ENCODE measurements around the gene AGTR1.
"Not testable (repeated sequence)": the region's sequence is repeated elsewhere in the genome, so short reads cannot be mapped to it uniquely, and the experiment has no call there.

AGTR1 gene

GRCh38 chr3:148737104-148737530, 39.4 kb downstream of the AGTR1 start:
- no peak overlapping the region for H3K9ac ChIP-seq
- H3K27ac ChIP-seq, result no peak overlapping the region
- H3K36me3 ChIP-seq, result no peaks in the 10 kb centered on the region
- no peaks in the 10 kb centered on the region for H4K20me1 ChIP-seq
- H3K9me3 ChIP-seq, result no peaks in the 10 kb centered on the region
- no peak overlapping the region for H3K4me2 ChIP-seq
- H3K27me3 ChIP-seq, result no peaks in the 10 kb centered on the region
- no peak for TF ChIP-seq Cebpa-rat (IDR thresholded peaks at IDR 0.05)
- no peak overlapping the region for H3K4me3 ChIP-seq
- peaks cover 9% of the 10 kb centered on the region for H3K4me1 ChIP-seq

DNA sequence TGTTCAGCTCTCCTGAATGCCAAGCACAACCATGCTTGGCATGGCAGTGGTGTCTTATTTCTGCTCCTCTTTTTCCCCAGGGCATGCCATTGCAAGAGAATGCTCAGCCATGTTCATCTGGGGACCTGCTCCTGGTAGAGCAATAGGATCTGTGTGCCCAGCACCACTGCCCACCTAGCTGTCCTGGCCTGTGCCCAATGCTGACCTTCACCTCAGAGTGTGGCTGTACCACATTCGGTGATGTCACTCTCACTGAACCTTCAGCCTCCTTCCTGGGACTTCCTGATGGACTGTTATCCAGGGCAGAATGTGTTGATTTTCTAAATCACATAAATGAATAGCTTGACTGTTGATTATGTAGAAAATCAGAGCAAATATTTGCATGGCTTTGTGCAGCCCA, 42.0 kb downstream of the AGTR1 start:
- no peaks in the 10 kb centered on the region for H3K36me3 ChIP-seq
- no peaks in the 10 kb centered on the region for H3K9me3 ChIP-seq
- TF ChIP-seq Cebpa-rat (IDR thresholded peaks at IDR 0.05), result no peak
- H3K9ac ChIP-seq, result no peak overlapping the region
- no peak overlapping the region for H3K4me2 ChIP-seq
- H3K27me3 ChIP-seq, result no peaks in the 10 kb centered on the region
- peaks cover 9% of the 10 kb centered on the region for H3K4me1 ChIP-seq
- H3K27ac ChIP-seq, result no peak overlapping the region
- H4K20me1 ChIP-seq, result no peaks in the 10 kb centered on the region
- no peak overlapping the region for H3K4me3 ChIP-seq

- Histone ChIP-seq H3K27ac (no peak overlapping the region), H3K27me3 (no peaks in the 10 kb centered on the region), H3K4me3 (no peak overlapping the region), H4K20me1 (no peaks in the 10 kb centered on the region), H3K9me3 (no peaks in the 10 kb centered on the region), H3K4me1 (peaks cover 8% of the 10 kb centered on the region), H3K9ac (no peak overlapping the region), H3K4me2 (no peak overlapping the region), H3K36me3 (no peaks in the 10 kb centered on the region)
- TF ChIP-seq Cebpa-rat (IDR thresholded peaks at IDR 0.05), result no peak
Measured at GRCh38 chr3:148740291-148740690, 42.6 kb downstream of the AGTR1 start.

- H3K27me3 ChIP-seq, result no peaks in the 10 kb centered on the region
Measured at GRCh38 chr3:148741219-148741618, 43.5 kb downstream of the AGTR1 start.

GRCh38 chr3:148742118-148742517, 44.4 kb downstream of the AGTR1 start:
- Histone ChIP-seq H3K4me3 (no peak overlapping the region), H3K9me3 (no peaks in the 10 kb centered on the region), H3K36me3 (no peaks in the 10 kb centered on the region), H3K9ac (no peak overlapping the region), H3K4me1 (no peaks in the 10 kb centered on the region), H4K20me1 (no peaks in the 10 kb centered on the region), H3K27me3 (no peaks in the 10 kb centered on the region), H3K27ac (no peak overlapping the region), H3K4me2 (no peak overlapping the region)
- no peak for TF ChIP-seq Cebpa-rat (IDR thresholded peaks at IDR 0.05)

More at GRCh38 chr3:148741219-148741618, 43.5 kb downstream of the AGTR1 start:
- no peak overlapping the region for H3K4me3 ChIP-seq
- no peak overlapping the region for H3K9ac ChIP-seq
- H3K4me1 ChIP-seq, result no peaks in the 10 kb centered on the region
- no peaks in the 10 kb centered on the region for H4K20me1 ChIP-seq
- TF ChIP-seq Cebpa-rat (IDR thresholded peaks at IDR 0.05), result no peak
- H3K27ac ChIP-seq, result no peak overlapping the region
- no peaks in the 10 kb centered on the region for H3K36me3 ChIP-seq
- no peaks in the 10 kb centered on the region for H3K9me3 ChIP-seq
- no peak overlapping the region for H3K4me2 ChIP-seq

GRCh38 chr3:148746053-148746452, 48.4 kb downstream of the AGTR1 start:
- no peak overlapping the region for H3K4me3 ChIP-seq
- no peaks in the 10 kb centered on the region for H3K36me3 ChIP-seq
- no peak overlapping the region for H3K27ac ChIP-seq
- no peak overlapping the region for H3K9ac ChIP-seq
- no peaks in the 10 kb centered on the region for H3K27me3 ChIP-seq
- no peak for TF ChIP-seq Cebpa-rat (IDR thresholded peaks at IDR 0.05)
- H3K4me1 ChIP-seq, result no peaks in the 10 kb centered on the region
- H3K4me2 ChIP-seq, result no peak overlapping the region
- H3K9me3 ChIP-seq, result no peaks in the 10 kb centered on the region
- H4K20me1 ChIP-seq, result no peaks in the 10 kb centered on the region

DNA sequence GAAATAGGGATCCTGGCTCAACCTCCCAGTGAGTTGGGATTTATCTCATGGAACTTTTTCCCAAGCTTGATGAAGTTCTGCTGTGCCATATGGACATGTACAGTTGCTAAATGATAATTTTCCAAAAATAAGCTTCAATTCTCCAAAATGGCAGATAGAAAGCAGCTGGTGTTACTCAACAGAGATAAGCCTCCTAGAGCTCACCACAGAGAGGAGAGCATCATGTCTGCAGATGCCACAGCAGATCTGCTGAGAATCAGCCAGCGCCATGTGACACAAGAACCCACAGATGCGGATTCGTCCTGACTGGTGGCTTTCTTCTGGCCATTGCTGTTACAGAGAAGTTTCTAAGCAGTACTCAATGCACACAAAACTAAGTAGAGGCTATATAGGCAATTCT, 50.6 kb downstream of the AGTR1 start:
- no peaks in the 10 kb centered on the region for H3K27me3 ChIP-seq
- H4K20me1 ChIP-seq, result no peaks in the 10 kb centered on the region
- no peak overlapping the region for H3K4me2 ChIP-seq
- H3K9me3 ChIP-seq, result no peaks in the 10 kb centered on the region
- H3K36me3 ChIP-seq, result no peaks in the 10 kb centered on the region
- H3K9ac ChIP-seq, result no peak overlapping the region
- no peak for TF ChIP-seq Cebpa-rat (IDR thresholded peaks at IDR 0.05)
- no peak overlapping the region for H3K4me3 ChIP-seq
- H3K27ac ChIP-seq, result no peak overlapping the region
- H3K4me1 ChIP-seq, result no peaks in the 10 kb centered on the region

DNA sequence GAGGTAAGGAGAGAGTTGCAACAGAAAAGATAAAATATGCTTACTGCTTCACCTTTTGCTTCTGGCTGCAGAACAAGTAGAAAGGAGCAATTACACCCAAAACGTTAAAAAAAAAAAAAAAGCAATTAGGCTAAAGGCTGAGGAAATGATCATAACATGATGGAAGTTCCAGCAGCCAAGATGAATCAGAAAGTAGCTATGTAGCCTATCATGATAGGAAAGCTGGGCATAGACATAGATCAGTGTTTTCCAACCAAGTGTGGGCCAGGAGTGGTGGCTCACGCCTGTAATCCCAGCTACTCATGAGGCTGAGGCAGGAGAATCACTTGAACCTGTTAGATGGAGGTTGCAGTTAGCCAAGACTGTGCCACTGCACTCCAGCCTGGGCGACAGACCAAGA, 52.6 kb downstream of the AGTR1 start:
- no peak for TF ChIP-seq Cebpa-rat (IDR thresholded peaks at IDR 0.05)
- no peak overlapping the region for H3K4me3 ChIP-seq
- no peaks in the 10 kb centered on the region for H4K20me1 ChIP-seq
- H3K9ac ChIP-seq, result no peak overlapping the region
- H3K4me1 ChIP-seq, result no peaks in the 10 kb centered on the region
- no peak overlapping the region for H3K4me2 ChIP-seq
- H3K27me3 ChIP-seq, result no peaks in the 10 kb centered on the region
- H3K36me3 ChIP-seq, result no peaks in the 10 kb centered on the region
- H3K27ac ChIP-seq, result no peak overlapping the region
- no peaks in the 10 kb centered on the region for H3K9me3 ChIP-seq

- Histone ChIP-seq H3K27ac (no peak overlapping the region), H4K20me1 (no peaks in the 10 kb centered on the region), H3K27me3 (no peaks in the 10 kb centered on the region), H3K9me3 (no peaks in the 10 kb centered on the region), H3K4me3 (no peak overlapping the region), H3K4me2 (no peak overlapping the region), H3K36me3 (no peaks in the 10 kb centered on the region), H3K9ac (no peak overlapping the region), H3K4me1 (no peaks in the 10 kb centered on the region)
- TF ChIP-seq Cebpa-rat (IDR thresholded peaks at IDR 0.05), result no peak
Measured at GRCh38 chr3:148751461-148751860, 53.8 kb downstream of the AGTR1 start.

GRCh38 chr3:148753385-148753784, 55.7 kb downstream of the AGTR1 start:
- not testable (repeated sequence) for H3K9ac ChIP-seq, H3K27me3 ChIP-seq, H3K27ac ChIP-seq, H3K4me1 ChIP-seq, H3K36me3 ChIP-seq, H3K4me2 ChIP-seq, H3K4me3 ChIP-seq, H4K20me1 ChIP-seq, H3K9me3 ChIP-seq

DNA sequence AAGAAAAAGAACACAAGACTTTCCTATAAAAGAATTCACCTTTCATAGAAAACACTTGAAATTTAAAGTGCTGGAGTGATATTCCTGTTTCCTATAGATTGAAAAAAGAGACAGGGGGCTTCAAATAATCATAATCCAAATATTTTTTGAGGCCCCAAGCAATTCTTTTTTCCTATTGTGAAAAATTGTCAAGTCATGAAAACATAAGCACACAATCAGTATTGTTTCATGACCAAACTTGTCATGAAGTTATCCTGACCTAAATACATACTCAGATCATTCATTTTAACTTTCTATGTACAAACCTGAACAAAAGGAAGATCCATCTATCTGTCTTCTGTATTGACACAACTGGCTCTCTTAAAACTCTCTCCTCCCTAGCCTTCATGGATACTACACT, 57.9 kb downstream of the AGTR1 start:
- Histone ChIP-seq H4K20me1 (no peaks in the 10 kb centered on the region), H3K9me3 (no peaks in the 10 kb centered on the region), H3K27me3 (no peaks in the 10 kb centered on the region), H3K36me3 (no peaks in the 10 kb centered on the region), H3K27ac (no peak overlapping the region), H3K4me3 (no peak overlapping the region), H3K4me1 (no peaks in the 10 kb centered on the region), H3K4me2 (no peak overlapping the region), H3K9ac (no peak overlapping the region)
- TF ChIP-seq Cebpa-rat (IDR thresholded peaks at IDR 0.05), result no peak
